GM10266 (cell line): ENCODE measurements around the gene ABCA1.
A peak's percentile ranks its signal among the peaks of the same experiment; 100 is the strongest.

Experiments
- DNase-seq: peaks from one replicate; pipeline ENCODE4 v3.0.0; 2012; ENCODE audit errors: extremely low spot score
- CTCF ChIP-seq: IDR thresholded peaks from 2 replicates; pipeline ENCODE4 v1.5.1; 2012; ENCODE audit warnings: mild to moderate bottlenecking, low read depth; ENCODE audit not compliant: control insufficient read depth, insufficient read depth; ENCODE audit errors: missing control alignments

ABCA1 gene

DNA sequence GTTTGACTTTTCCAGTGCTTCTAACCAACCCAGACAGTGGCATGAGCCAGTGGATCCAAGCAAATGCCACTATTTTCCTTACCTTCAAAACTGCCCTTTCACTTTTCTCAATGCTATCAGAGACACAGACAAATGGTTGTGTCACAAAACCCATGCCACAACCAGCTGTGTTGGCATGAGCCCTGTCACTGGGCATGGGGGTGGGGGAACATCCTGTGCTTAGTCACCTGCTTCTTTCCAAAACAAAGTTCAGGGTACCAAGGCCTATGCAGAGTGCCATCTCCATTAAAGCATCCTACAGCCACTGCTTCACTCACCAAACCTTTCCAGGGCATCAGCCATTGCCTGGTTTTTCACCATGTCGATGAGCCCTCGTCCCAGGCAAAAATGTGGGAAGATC is 133.9 kb downstream of the ABCA1 start:
- no peak for DNase-seq
- no peak for TF ChIP-seq CTCF

GRCh38 chr9:104788251-104788650 is 139.7 kb downstream of the ABCA1 start:
- no peak for DNase-seq
- no peak for TF ChIP-seq CTCF

GRCh38 chr9:104787306-104788015 is 140.5 kb downstream of the ABCA1 start:
- DNase-seq, result no peak
- no peak for TF ChIP-seq CTCF

DNA sequence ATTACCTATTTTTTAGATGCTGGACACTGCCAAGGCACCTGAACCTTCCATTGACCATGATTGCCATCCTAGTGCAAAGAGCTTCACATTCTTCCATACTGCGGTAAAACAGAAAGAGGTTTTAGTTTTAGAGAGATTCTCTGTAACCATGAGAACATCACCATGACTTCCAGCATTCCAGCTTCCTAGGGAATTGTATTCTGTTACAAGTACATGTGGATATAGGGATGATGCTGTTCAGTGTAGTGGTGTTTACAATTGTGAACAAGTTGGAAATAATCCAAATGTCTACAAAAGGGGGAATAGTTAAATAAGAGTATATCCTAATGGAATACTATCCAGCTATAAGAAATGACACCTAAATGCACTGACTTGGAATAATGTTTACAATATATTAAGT is 141.7 kb downstream of the ABCA1 start:
- DNase-seq, result no peak
- no peak for TF ChIP-seq CTCF

DNA sequence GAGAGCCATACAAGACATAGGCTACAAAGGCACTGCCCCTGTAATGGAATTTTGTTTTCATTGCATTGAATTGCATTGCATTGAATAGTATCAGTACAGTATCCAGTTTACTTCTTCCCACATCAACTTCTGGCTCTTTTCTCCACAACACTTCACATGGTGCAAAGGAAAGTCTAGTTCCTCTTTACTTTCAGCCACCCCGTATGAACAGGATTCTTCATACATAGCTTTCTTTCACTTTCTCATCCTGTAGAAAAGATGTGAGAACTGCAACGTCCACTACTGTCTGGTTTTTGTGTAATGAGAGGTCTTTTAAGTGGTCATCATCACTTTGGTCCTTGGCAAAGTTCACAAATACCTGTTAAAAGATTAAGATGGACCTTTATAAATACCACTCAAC is 143.9 kb downstream of the ABCA1 start:
- TF ChIP-seq CTCF, result no peak
- DNase-seq, result peak; percentile 20

DNA sequence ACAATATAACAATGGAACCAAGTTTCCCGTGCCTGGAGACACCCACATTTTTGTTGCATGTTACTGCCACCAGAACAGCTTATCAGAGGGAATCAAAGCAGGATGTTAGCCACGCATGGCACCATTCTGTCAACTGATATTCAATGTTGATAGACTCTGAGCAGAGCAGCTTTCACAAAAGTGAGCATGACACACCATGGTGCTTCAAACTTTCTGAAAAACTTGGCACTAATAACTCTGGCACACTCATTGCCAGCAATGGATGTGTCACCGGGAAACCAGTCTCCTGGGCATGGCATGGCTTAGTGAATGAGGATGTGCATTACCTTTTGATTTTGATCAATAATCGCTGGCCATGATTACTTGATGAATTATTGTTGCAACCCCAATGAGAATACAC is 144.4 kb downstream of the ABCA1 start:
- DNase-seq, result no peak

GRCh38 chr9:104780796-104781395 is 147.1 kb downstream of the ABCA1 start:
- peak; percentile 55 for TF ChIP-seq CTCF
- DNase-seq, result peak; percentile 16

More for the DNA sequence above, 144.4 kb downstream of the ABCA1 start:
- TF ChIP-seq CTCF, result no peak
